Kidney epithelial cell (primary cell): Measurements from ENCODE around the gene FTO. TPM values are rescaled to one million over a fixed set of nuclear protein-coding genes. Genes with fewer than 3 reads are reported as not detected.

Experiments used
- DNase-seq: peaks from one replicate; pipeline ENCODE4 v3.0.0-alpha.2; 2010; ENCODE audit warnings: low read depth
- H3K27me3 ChIP-seq: 2 replicates; pipeline ENCODE4 v1.6.0; 2011; ENCODE audit warnings: low read length; ENCODE audit not compliant: control insufficient read depth, insufficient read depth
- H3K36me3 ChIP-seq: 2 replicates; pipeline ENCODE4 v1.5.1; 2011; ENCODE audit warnings: low read length; ENCODE audit not compliant: control insufficient read depth, insufficient read depth
- H3K4me3 ChIP-seq: 2 replicates; pipeline ENCODE4 v1.5.1; 2011; ENCODE audit warnings: low read depth, mild to moderate bottlenecking, control low read depth, low read length
- total RNA-seq: library from RNA; depleted of rRNA; stranded (reverse); fragments of >200 nt; gene quantifications from 2 replicates; pipeline ENCODE4 v1.2.3, GENCODE V29; 2015
- TF ChIP-seq, protein P1 (sequence below): IDR thresholded peaks from 2 replicates; pipeline ENCODE4 v1.5.1; 2011; ENCODE audit warnings: mild to moderate bottlenecking, moderate library complexity, low read length, control low read depth, inconsistent platforms; ENCODE audit not compliant: insufficient read depth, poor library complexity, severe bottlenecking

Gene FTO
- total RNA-seq, 1 donor from 2014 or later: 66.9 TPM

- TF ChIP-seq, protein P1, sequence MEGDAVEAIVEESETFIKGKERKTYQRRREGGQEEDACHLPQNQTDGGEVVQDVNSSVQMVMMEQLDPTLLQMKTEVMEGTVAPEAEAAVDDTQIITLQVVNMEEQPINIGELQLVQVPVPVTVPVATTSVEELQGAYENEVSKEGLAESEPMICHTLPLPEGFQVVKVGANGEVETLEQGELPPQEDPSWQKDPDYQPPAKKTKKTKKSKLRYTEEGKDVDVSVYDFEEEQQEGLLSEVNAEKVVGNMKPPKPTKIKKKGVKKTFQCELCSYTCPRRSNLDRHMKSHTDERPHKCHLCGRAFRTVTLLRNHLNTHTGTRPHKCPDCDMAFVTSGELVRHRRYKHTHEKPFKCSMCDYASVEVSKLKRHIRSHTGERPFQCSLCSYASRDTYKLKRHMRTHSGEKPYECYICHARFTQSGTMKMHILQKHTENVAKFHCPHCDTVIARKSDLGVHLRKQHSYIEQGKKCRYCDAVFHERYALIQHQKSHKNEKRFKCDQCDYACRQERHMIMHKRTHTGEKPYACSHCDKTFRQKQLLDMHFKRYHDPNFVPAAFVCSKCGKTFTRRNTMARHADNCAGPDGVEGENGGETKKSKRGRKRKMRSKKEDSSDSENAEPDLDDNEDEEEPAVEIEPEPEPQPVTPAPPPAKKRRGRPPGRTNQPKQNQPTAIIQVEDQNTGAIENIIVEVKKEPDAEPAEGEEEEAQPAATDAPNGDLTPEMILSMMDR: no peak
- no peak overlapping the region for H3K4me3 ChIP-seq
- no peak for DNase-seq
- no peaks in the 10 kb centered on the region for H3K36me3 ChIP-seq
- no peaks in the 10 kb centered on the region for H3K27me3 ChIP-seq
Measured at GRCh38 chr16:54163197-54163843, 459.4 kb downstream of the FTO start.

DNA sequence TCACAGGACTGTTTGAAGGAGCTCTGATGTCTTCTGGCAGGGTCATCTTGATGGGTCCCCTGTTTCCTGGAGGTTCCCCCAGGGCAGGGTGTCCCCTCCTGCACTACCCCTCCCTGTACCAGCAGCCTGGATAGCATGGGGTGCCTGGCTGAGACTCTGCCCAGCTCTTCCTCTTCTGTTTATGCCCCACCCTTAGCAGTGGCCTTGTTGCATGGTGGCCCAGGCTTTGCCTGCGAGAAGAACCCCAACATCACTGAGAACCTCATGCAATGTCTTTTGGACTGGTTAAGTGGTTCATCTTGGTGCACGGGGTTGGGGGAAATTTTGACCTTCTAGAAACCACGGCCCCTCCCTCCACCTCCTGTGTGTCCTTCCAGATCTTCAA is 460.8 kb downstream of the FTO start:
- Histone ChIP-seq H3K36me3 (no peaks in the 10 kb centered on the region), H3K27me3 (no peaks in the 10 kb centered on the region), H3K4me3 (no peak overlapping the region)
- DNase-seq: no peak
- TF ChIP-seq, protein P1: no peak

- Histone ChIP-seq H3K4me3 (no peak overlapping the region), H3K27me3 (no peaks in the 10 kb centered on the region), H3K36me3 (no peaks in the 10 kb centered on the region)
- DNase-seq: no peak
- TF ChIP-seq, protein P1: no peak
Measured at GRCh38 chr16:54165174-54165911, 461.4 kb downstream of the FTO start.

- Histone ChIP-seq H3K36me3 (no peaks in the 10 kb centered on the region), H3K4me3 (no peak overlapping the region), H3K27me3 (no peaks in the 10 kb centered on the region)
- TF ChIP-seq, protein P1: no peak
- DNase-seq: no peak
Measured at GRCh38 chr16:54165912-54166865, 462.2 kb downstream of the FTO start.

DNA sequence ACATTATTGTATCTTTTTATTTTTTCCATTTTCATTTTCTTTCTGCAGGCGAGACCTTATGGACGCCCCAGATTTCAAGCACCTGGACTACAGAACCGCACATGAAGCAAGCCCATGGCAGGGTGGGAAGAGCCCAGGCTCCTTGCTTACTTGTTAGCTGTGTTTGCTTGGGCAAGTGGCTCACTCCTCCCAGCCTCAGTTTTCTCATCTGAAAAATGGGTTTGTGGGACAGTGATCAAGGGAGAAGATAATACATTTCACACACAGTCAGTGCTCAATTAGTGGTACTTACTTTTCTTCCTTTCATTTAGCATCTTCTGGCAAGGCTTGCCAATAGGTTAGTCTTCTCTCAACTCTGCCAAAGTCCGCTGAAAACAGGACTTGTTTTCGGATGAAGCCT is 465.2 kb downstream of the FTO start:
- peaks cover 3% of the 10 kb centered on the region for H3K27me3 ChIP-seq
- DNase-seq: no peak
- H3K4me3 ChIP-seq: no peak overlapping the region
- H3K36me3 ChIP-seq: no peaks in the 10 kb centered on the region
- TF ChIP-seq, protein P1: no peak
